Adipocyte (in vitro differentiated cells): Measurements from ENCODE around the gene DNAJC30.
A peak's percentile ranks its signal among the peaks of the same experiment; 100 is the strongest.
"Not testable (repeated sequence)": the region's sequence is repeated elsewhere in the genome, so short reads cannot be mapped to it uniquely, and the experiment has no call there.

ENCODE experiments used
- DNase-seq: peaks from one replicate; pipeline ENCODE4 v3.0.0-alpha.2; 2015; ENCODE audit warnings: low read depth
- H3K27me3 ChIP-seq: replicated peaks from 2 replicates; pipeline ENCODE4 v1.7.0; 2013; ENCODE audit warnings: mild to moderate bottlenecking, low read length, moderate library complexity; ENCODE audit not compliant: control insufficient read depth, insufficient read depth
- H3K36me3 ChIP-seq: 2 replicates; pipeline ENCODE4 v1.7.0; 2013; ENCODE audit warnings: low read length, mild to moderate bottlenecking, moderate library complexity; ENCODE audit not compliant: control insufficient read depth, insufficient read depth, severe bottlenecking
- H3K4me1 ChIP-seq: 2 replicates; pipeline ENCODE4 v1.7.0; 2013; ENCODE audit warnings: mild to moderate bottlenecking, low read length, moderate library complexity; ENCODE audit not compliant: control insufficient read depth, insufficient read depth
- H3K4me3 ChIP-seq: 2 replicates; pipeline ENCODE4 v1.7.0; 2013; ENCODE audit warnings: mild to moderate bottlenecking, low read length, moderate library complexity
- H3K9ac ChIP-seq: 2 replicates; pipeline ENCODE4 v1.7.0; 2013; ENCODE audit warnings: mild to moderate bottlenecking, low read length, moderate library complexity
- H3K9me3 ChIP-seq: 2 replicates; pipeline ENCODE4 v1.7.0; 2013; ENCODE audit warnings: mild to moderate bottlenecking, low read length, moderate library complexity; ENCODE audit not compliant: control insufficient read depth

Gene DNAJC30

DNA sequence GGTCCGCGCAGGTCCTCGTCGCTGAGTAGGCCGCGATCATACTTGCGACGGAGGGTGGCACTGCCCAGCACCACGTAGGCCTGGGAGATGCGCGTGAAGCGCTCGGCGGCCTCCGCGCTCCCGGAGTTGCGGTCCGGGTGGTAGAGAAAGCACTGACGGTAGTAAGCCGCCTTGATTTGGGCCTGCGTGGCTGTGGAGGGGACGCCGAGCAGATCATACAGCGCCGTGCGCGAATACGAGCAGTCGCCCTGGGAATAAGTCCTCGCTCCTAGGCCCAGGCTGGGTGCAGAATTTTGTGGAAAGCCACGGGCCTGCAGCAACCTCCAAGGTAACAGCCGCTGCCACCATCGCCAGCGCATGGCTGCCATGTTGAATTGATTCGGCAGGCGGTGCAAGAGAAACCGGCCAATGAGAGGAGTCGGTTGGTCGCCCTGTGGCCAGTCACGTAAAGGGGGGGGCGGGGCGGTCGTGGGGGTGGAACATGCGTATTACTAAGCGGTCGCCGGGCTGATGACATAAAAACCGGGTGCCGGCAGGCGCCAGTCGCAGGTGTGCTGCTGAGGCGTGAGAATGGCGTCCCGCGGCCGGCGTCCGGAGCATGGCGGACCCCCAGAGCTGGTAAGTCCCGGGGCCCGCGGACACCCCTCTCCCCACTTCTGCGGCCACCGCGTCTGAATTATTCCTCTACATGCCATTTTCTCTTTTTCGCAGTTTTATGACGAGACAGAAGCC, at the start of gene DNAJC30, which contains the start of gene BUD23:
DNAJC30 (minus strand) TSS at position 398 of the 732 bp plus-strand sequence; CDS start at position 368, 30 bp downstream.
BUD23 (plus strand) TSS at position 542 of the 732 bp plus-strand sequence; CDS start at position 571, 29 bp downstream.
- peak within 1 kb of the TSS; percentile 95 for H3K9ac ChIP-seq
- DNase-seq: peak; percentile 98
- peaks cover 14% of the 10 kb centered on the region for H3K36me3 ChIP-seq
- peak within 1 kb of the TSS; percentile 97 for H3K4me3 ChIP-seq
- H3K9me3 ChIP-seq: no peaks in the 10 kb centered on the region
- H3K4me1 ChIP-seq: peaks cover 21% of the 10 kb centered on the region
- no peaks in the 10 kb centered on the region for H3K27me3 ChIP-seq

- H3K36me3 ChIP-seq: peaks cover 5% of the 10 kb centered on the region
- H3K9ac ChIP-seq: no peak overlapping the region
- no peaks in the 10 kb centered on the region for H3K27me3 ChIP-seq
- H3K4me3 ChIP-seq: no peak overlapping the region
- H3K9me3 ChIP-seq: no peaks in the 10 kb centered on the region
- H3K4me1 ChIP-seq: peaks cover 11% of the 10 kb centered on the region
- DNase-seq: no peak
Observed at GRCh38 chr7:73732397-73732796, 49.1 kb upstream of the DNAJC30 start.

DNA sequence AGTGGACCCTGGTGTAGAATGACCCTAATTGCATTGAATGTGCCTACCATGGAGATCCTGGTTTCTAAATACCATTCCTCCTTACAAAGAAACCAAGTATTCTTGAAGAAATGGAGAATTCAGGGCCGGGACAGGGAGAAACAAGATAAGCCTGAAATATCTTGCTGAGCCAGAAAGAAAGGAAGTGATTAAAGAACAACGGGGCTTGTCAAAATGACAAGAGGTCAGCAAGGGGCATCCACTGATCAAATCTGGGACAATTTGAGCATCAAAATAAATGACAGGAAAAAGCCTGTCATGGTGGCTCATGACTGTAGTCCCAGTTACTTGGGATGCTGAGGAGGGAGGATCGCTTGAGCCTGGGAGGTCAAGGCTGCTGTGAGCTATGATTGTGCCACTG, 47.2 kb upstream of the DNAJC30 start:
- Histone ChIP-seq H3K36me3 (no peaks in the 10 kb centered on the region), H3K9me3 (no peaks in the 10 kb centered on the region), H3K4me3 (no peak overlapping the region), H3K9ac (no peak overlapping the region), H3K4me1 (peaks cover 11% of the 10 kb centered on the region), H3K27me3 (no peaks in the 10 kb centered on the region)
- no peak for DNase-seq

- no peak for DNase-seq
- H3K4me3 ChIP-seq: no peak overlapping the region
- peaks cover 4% of the 10 kb centered on the region for H3K4me1 ChIP-seq
Observed at GRCh38 chr7:73728551-73728950, 45.3 kb upstream of the DNAJC30 start.

DNA sequence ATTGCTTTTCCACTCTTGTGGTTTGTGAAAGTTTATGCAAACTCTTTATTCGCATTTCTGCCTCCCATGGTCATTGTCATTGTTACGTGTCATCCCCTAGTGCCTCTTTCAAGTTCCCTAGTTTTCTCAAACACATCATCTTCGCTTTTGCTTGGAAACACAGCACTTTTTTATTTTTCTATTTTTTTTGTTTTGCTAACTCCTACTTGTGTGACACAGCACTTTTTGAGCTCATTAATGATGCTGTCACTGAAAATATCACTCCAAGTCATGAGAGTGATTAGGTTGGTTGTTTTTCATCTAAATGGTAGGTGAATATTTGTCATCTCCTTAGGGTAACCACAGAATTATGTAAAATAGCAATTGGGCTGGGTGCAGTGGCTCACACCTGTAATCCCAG, 44.7 kb upstream of the DNAJC30 start:
- no peak for DNase-seq
- no peaks in the 10 kb centered on the region for H3K27me3 ChIP-seq
- H3K36me3 ChIP-seq: no peaks in the 10 kb centered on the region
- H3K4me1 ChIP-seq: peaks cover 4% of the 10 kb centered on the region
- no peaks in the 10 kb centered on the region for H3K9me3 ChIP-seq
- no peak overlapping the region for H3K9ac ChIP-seq
- H3K4me3 ChIP-seq: no peak overlapping the region

More at GRCh38 chr7:73728551-73728950, 45.3 kb upstream of the DNAJC30 start:
- H3K9ac ChIP-seq: no peak overlapping the region
- no peaks in the 10 kb centered on the region for H3K27me3 ChIP-seq
- no peaks in the 10 kb centered on the region for H3K9me3 ChIP-seq
- no peaks in the 10 kb centered on the region for H3K36me3 ChIP-seq

- Histone ChIP-seq H3K4me3 (no peak overlapping the region), H3K27me3 (no peaks in the 10 kb centered on the region)
Observed at GRCh38 chr7:73726083-73726466, 42.8 kb upstream of the DNAJC30 start.

GRCh38 chr7:73723813-73724212, 40.6 kb upstream of the DNAJC30 start:
- H3K9me3 ChIP-seq: no peaks in the 10 kb centered on the region
- H3K4me1 ChIP-seq: peaks cover 6% of the 10 kb centered on the region
- H3K4me3 ChIP-seq: no peak overlapping the region
- no peaks in the 10 kb centered on the region for H3K27me3 ChIP-seq
- no peak for DNase-seq
- no peak overlapping the region for H3K9ac ChIP-seq
- H3K36me3 ChIP-seq: no peaks in the 10 kb centered on the region

More at GRCh38 chr7:73726083-73726466, 42.8 kb upstream of the DNAJC30 start:
- Histone ChIP-seq H3K9me3 (no peaks in the 10 kb centered on the region), H3K36me3 (no peaks in the 10 kb centered on the region), H3K9ac (no peak overlapping the region), H3K4me1 (peaks cover 6% of the 10 kb centered on the region)
- no peak for DNase-seq

- DNase-seq: no peak
- H3K4me3 ChIP-seq: no peak overlapping the region
- H3K36me3 ChIP-seq: no peaks in the 10 kb centered on the region
Observed at GRCh38 chr7:73722785-73723184, 39.5 kb upstream of the DNAJC30 start.

GRCh38 chr7:73722182-73722581, 38.9 kb upstream of the DNAJC30 start:
- H3K36me3 ChIP-seq, H3K4me3 ChIP-seq, H3K9me3 ChIP-seq, H3K9ac ChIP-seq, DNase-seq, H3K27me3 ChIP-seq: not testable (repeated sequence)
- H3K4me1 ChIP-seq: peaks cover 22% of the 10 kb centered on the region

More at GRCh38 chr7:73722785-73723184, 39.5 kb upstream of the DNAJC30 start:
- Histone ChIP-seq H3K27me3 (no peaks in the 10 kb centered on the region), H3K4me1 (peaks cover 16% of the 10 kb centered on the region), H3K9me3 (no peaks in the 10 kb centered on the region), H3K9ac (no peak overlapping the region)

DNA sequence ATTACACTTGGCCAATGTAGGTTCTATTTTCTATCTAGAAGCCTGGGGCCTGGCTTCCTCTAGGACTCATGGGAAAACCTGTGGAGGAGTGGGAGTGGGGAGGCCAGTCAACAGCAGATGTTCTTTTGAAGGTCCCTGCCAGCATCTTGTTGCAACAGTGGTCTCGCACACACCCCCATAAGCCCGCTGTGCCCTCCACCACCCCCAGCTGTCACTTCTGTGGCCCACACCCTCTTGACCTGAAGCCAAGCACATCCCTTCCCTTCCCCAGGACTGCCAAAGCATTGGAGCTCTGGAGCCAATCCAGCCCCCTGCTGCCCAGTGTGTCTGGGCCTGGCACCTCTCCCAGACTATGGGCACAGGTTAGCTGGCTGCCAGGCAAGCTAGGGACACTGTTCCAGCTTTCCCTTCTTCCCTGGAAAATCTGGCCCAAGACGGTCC, 38.1 kb upstream of the DNAJC30 start:
- Histone ChIP-seq H3K27me3 (no peaks in the 10 kb centered on the region), H3K36me3 (no peaks in the 10 kb centered on the region)

DNA sequence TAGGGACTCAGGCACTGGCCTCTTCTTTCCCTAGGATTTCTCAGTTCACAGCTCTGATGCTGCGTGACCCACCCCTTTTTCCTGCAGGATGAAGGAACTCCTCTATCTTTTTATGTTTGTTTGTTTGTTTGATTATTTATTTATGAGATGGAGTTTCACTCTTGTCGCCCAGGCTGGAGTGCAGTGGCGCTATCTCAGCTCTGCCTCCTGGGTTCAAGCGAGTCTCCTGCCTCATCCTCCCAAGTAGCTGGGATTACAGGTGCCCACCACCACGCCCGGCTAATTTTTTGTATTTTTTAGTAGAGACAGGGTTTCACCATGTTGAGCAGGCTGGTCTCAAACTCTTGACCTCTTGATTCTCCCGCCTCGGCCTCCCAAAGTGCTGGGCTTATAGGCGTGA, 37.2 kb upstream of the DNAJC30 start:
- H3K9me3 ChIP-seq, H3K9ac ChIP-seq, H3K4me3 ChIP-seq, H3K36me3 ChIP-seq, H3K27me3 ChIP-seq, DNase-seq: not testable (repeated sequence)
- peaks cover 37% of the 10 kb centered on the region for H3K4me1 ChIP-seq

More for the DNA sequence above, 38.1 kb upstream of the DNAJC30 start:
- Histone ChIP-seq H3K4me1 (peaks cover 27% of the 10 kb centered on the region), H3K9me3 (no peaks in the 10 kb centered on the region), H3K4me3 (no peak overlapping the region), H3K9ac (no peak overlapping the region)
- DNase-seq: no peak
